GM23338 (cell line): ENCODE measurements around the gene CYP4Z1.
"Not testable (repeated sequence)": the region's sequence is repeated elsewhere in the genome, so short reads cannot be mapped to it uniquely, and the experiment has no call there.

Experiments
- CREB1 ChIP-seq: fragments of 250-450 bp; sonication (Bioruptor Pico); IDR thresholded peaks from 2 replicates; pipeline ENCODE4 v1.5.0; 2020; ENCODE audit warnings: low read depth, mild to moderate bottlenecking, moderate library complexity
- CTCF ChIP-seq, 2 experiments: fragments of 200-600 bp in 1 of 2; sonication (generic) in 1 of 2; conservative IDR thresholded peaks; 2 replicates each; pipeline versions ENCODE4 v1.5.1 to v1.6.1; 2016 to 2017; ENCODE audit warnings: antibody characterized with exemption in 2 of 2, low read depth in 2 of 2, mild to moderate bottlenecking in 2 of 2, moderate library complexity in 1 of 2
- ETS1 ChIP-seq: IDR thresholded peaks from 2 replicates; pipeline ENCODE4 v1.6.1; 2016; ENCODE audit warnings: antibody characterized with exemption
- EZH2 ChIP-seq: fragments of 200-600 bp; sonication (generic); IDR thresholded peaks from one replicate; pipeline ENCODE4 v1.8.0; 2017; ENCODE audit warnings: antibody characterized with exemption, mild to moderate bottlenecking, low read depth; ENCODE audit not compliant: unreplicated experiment
- EZH2phosphoT487 ChIP-seq: fragments of 200-600 bp; sonication (generic); IDR thresholded peaks from one replicate; pipeline ENCODE4 v1.8.1; 2018; ENCODE audit warnings: antibody characterized with exemption; ENCODE audit not compliant: unreplicated experiment
- POLR2AphosphoS5 ChIP-seq: IDR thresholded peaks from 2 replicates; pipeline ENCODE4 v1.6.1; 2016; ENCODE audit warnings: antibody characterized with exemption, low read depth
- REST ChIP-seq: IDR thresholded peaks from one replicate; pipeline ENCODE4 v1.6.1; 2018; ENCODE audit warnings: antibody characterized with exemption; ENCODE audit not compliant: unreplicated experiment

- TF ChIP-seq CREB1 (CRISPR knock-in tag); CTCF (conservative IDR thresholded peaks at IDR 0.05; ENCODE audit: low read depth in 2 of 2); POLR2AphosphoS5; ETS1; EZH2phosphoT487; REST; EZH2: not testable (repeated sequence)
Observed at GRCh38 chr1:47129489-47130230, 62.6 kb downstream of the CYP4Z1 start.
